OCI-LY1 (cell line): ENCODE results near the gene PIGN.
"Not testable (repeated sequence)": the region's sequence is repeated elsewhere in the genome, so short reads cannot be mapped to it uniquely, and the experiment has no call there.

Source experiments
- H2AFZ ChIP-seq: fragments of 200-600 bp; sonication (generic), shearing (Covaris generic); 2 replicates; pipeline ENCODE4 v1.6.0; 2014; ENCODE audit warnings: antibody characterized with exemption, mild to moderate bottlenecking, low read length
- H3F3A ChIP-seq: fragments of 200-600 bp; sonication (generic), shearing (Covaris generic); 2 replicates; pipeline ENCODE4 v1.6.0; 2014; ENCODE audit warnings: mild to moderate bottlenecking, antibody characterized with exemption, low read length, moderate library complexity; ENCODE audit not compliant: insufficient read depth
- H3K27ac ChIP-seq: fragments of 200-600 bp; sonication (generic); 2 replicates; pipeline ENCODE4 v1.5.1; 2014; ENCODE audit warnings: low read length, mixed run types, mild to moderate bottlenecking, low read depth; ENCODE audit not compliant: poor library complexity, severe bottlenecking
- H3K27me3 ChIP-seq: fragments of 200-600 bp; sonication (generic); 2 replicates; pipeline ENCODE4 v1.6.0; 2014; ENCODE audit warnings: antibody characterized with exemption, mild to moderate bottlenecking, low read length, moderate library complexity; ENCODE audit not compliant: insufficient read depth
- H3K36me3 ChIP-seq: fragments of 200-600 bp; sonication (generic); 2 replicates; pipeline ENCODE4 v1.6.1; 2014; ENCODE audit warnings: mild to moderate bottlenecking, antibody characterized with exemption, low read length, moderate library complexity, mixed read lengths; ENCODE audit not compliant: insufficient read depth
- H3K4me1 ChIP-seq: fragments of 200-600 bp; sonication (generic); 2 replicates; pipeline ENCODE4 v1.5.1; 2014; ENCODE audit warnings: mild to moderate bottlenecking, low read length, moderate library complexity; ENCODE audit not compliant: insufficient read depth, severe bottlenecking
- H3K4me2 ChIP-seq: fragments of 200-600 bp; sonication (generic), shearing (Covaris generic); 2 replicates; pipeline ENCODE4 v1.6.1; 2014; ENCODE audit warnings: low read length
- H3K4me3 ChIP-seq: fragments of 200-600 bp; sonication (generic); 2 replicates; pipeline ENCODE4 v1.5.1; 2014; ENCODE audit warnings: low read length, low read depth, mild to moderate bottlenecking, mixed read lengths; ENCODE audit not compliant: poor library complexity, severe bottlenecking
- H3K79me2 ChIP-seq: fragments of 200-600 bp; shearing (Covaris generic); 2 replicates; pipeline ENCODE4 v1.6.1; 2016; ENCODE audit warnings: mixed run types, low read length, mixed read lengths; ENCODE audit not compliant: insufficient read depth
- H3K9ac ChIP-seq: fragments of 200-600 bp; sonication (generic), shearing (Covaris generic); 2 replicates; pipeline ENCODE4 v1.6.1; 2014; ENCODE audit warnings: mild to moderate bottlenecking, low read length, mixed read lengths
- H3K9me2 ChIP-seq: fragments of 200-600 bp; sonication (generic), shearing (Covaris generic); 2 replicates; pipeline ENCODE4 v1.6.1; 2014; ENCODE audit warnings: low read depth, mild to moderate bottlenecking, low read length, mixed read lengths
- H3K9me3 ChIP-seq: fragments of 200-600 bp; shearing (Covaris generic); 2 replicates; pipeline ENCODE4 v1.6.1; 2014; ENCODE audit warnings: low read length, mixed read lengths
- H4K20me1 ChIP-seq: fragments of 200-600 bp; sonication (generic), shearing (Covaris generic); 2 replicates; pipeline ENCODE4 v1.6.0; 2016; ENCODE audit warnings: mild to moderate bottlenecking, low read length; ENCODE audit not compliant: insufficient read depth
- CTCF ChIP-seq: fragments of 200-600 bp; sonication (generic), shearing (Covaris generic); IDR thresholded peaks from 2 replicates; pipeline ENCODE4 v1.5.1; 2017; ENCODE audit warnings: mild to moderate bottlenecking, antibody characterized with exemption, low read length, moderate library complexity, mixed read lengths
- EZH2 ChIP-seq: fragments of 200-600 bp; sonication (generic), shearing (Covaris generic); IDR thresholded peaks from 2 replicates; pipeline ENCODE4 v1.8.0; 2017; ENCODE audit warnings: borderline replicate concordance, mixed run types, mild to moderate bottlenecking, antibody characterized with exemption, low read length, moderate library complexity, mixed read lengths

The PIGN gene

GRCh38 chr18:62170857-62171256 is 16.0 kb downstream of the PIGN start:
- Histone ChIP-seq H4K20me1 (no peaks in the 10 kb centered on the region), H3K9me3 (no peaks in the 10 kb centered on the region), H3K27ac (no peak overlapping the region), H3K9ac (no peak overlapping the region), H3K36me3 (peaks cover 7% of the 10 kb centered on the region; the same call in 1 of the 2 replicates), H3K4me1 (no peaks in the 10 kb centered on the region), H3F3A (no peaks in the 10 kb centered on the region), H2AFZ (no peak overlapping the region), H3K4me3 (no peak overlapping the region), H3K27me3 (no peaks in the 10 kb centered on the region), H3K9me2 (no peaks in the 10 kb centered on the region), H3K4me2 (no peak overlapping the region), H3K79me2 (no peaks in the 10 kb centered on the region)
- TF ChIP-seq CTCF, result no peak
- no peak for TF ChIP-seq EZH2

- H3K4me3 ChIP-seq, H3K79me2 ChIP-seq, H3K27ac ChIP-seq, H4K20me1 ChIP-seq, H3K4me1 ChIP-seq, H3F3A ChIP-seq, H3K9me2 ChIP-seq, H3K27me3 ChIP-seq, H2AFZ ChIP-seq, H3K36me3 ChIP-seq, H3K9me3 ChIP-seq, H3K4me2 ChIP-seq, H3K9ac ChIP-seq: not testable (repeated sequence)
Measured at GRCh38 chr18:62166524-62166923, 20.3 kb downstream of the PIGN start.

GRCh38 chr18:62165583-62165982 is 21.3 kb downstream of the PIGN start:
- no peaks in the 10 kb centered on the region for H3K9me2 ChIP-seq
- no peak overlapping the region for H3K4me3 ChIP-seq
- no peak overlapping the region for H3K27ac ChIP-seq
- no peaks in the 10 kb centered on the region for H3K79me2 ChIP-seq
- H3K27me3 ChIP-seq, result no peaks in the 10 kb centered on the region
- no peak overlapping the region for H2AFZ ChIP-seq
- no peaks in the 10 kb centered on the region for H3K4me1 ChIP-seq
- H3K9ac ChIP-seq, result no peak overlapping the region
- no peaks in the 10 kb centered on the region for H4K20me1 ChIP-seq
- peaks cover 5% of the 10 kb centered on the region; the same call in 1 of the 2 replicates for H3K36me3 ChIP-seq
- no peaks in the 10 kb centered on the region for H3F3A ChIP-seq
- H3K4me2 ChIP-seq, result no peak overlapping the region
- TF ChIP-seq CTCF (no peak), EZH2 (no peak)
- no peaks in the 10 kb centered on the region for H3K9me3 ChIP-seq

GRCh38 chr18:62164855-62165487 is 21.9 kb downstream of the PIGN start:
- H3F3A ChIP-seq, result no peaks in the 10 kb centered on the region
- H4K20me1 ChIP-seq, result no peaks in the 10 kb centered on the region
- TF ChIP-seq CTCF (no peak), EZH2 (no peak)
- no peaks in the 10 kb centered on the region for H3K79me2 ChIP-seq
- H3K9me3 ChIP-seq, result no peaks in the 10 kb centered on the region
- H3K36me3 ChIP-seq, result peaks cover 5% of the 10 kb centered on the region; the same call in 1 of the 2 replicates
- H3K4me3 ChIP-seq, result no peak overlapping the region
- H2AFZ ChIP-seq, result no peak overlapping the region
- H3K27me3 ChIP-seq, result no peaks in the 10 kb centered on the region
- no peaks in the 10 kb centered on the region for H3K9me2 ChIP-seq
- H3K4me2 ChIP-seq, result no peak overlapping the region
- H3K27ac ChIP-seq, result no peak overlapping the region
- H3K4me1 ChIP-seq, result no peaks in the 10 kb centered on the region
- H3K9ac ChIP-seq, result no peak overlapping the region
